D721Med (cell line): ENCODE data around the gene JAKMIP1.

Source experiments
- DNase-seq: peaks from one replicate; pipeline ENCODE4 v3.0.0; 2011; ENCODE audit warnings: low spot score; ENCODE audit not compliant: insufficient read length
- FAIRE-seq: peaks from 2 replicates; lab custom pipeline; 2011; peaks lifted over from hg19 to GRCh38; lab: Jason Lieb, UNC
- CTCF ChIP-seq: IDR thresholded peaks from 2 replicates; pipeline ENCODE4 v1.5.1; 2012; ENCODE audit warnings: mild to moderate bottlenecking, control low read depth; ENCODE audit not compliant: insufficient read depth; ENCODE audit errors: missing control alignments

JAKMIP1 gene

GRCh38 chr4:6085691-6086628, 114.4 kb downstream of the JAKMIP1 start:
- no peak for TF ChIP-seq CTCF
- DNase-seq: no peak
- FAIRE-seq: no peak

DNA sequence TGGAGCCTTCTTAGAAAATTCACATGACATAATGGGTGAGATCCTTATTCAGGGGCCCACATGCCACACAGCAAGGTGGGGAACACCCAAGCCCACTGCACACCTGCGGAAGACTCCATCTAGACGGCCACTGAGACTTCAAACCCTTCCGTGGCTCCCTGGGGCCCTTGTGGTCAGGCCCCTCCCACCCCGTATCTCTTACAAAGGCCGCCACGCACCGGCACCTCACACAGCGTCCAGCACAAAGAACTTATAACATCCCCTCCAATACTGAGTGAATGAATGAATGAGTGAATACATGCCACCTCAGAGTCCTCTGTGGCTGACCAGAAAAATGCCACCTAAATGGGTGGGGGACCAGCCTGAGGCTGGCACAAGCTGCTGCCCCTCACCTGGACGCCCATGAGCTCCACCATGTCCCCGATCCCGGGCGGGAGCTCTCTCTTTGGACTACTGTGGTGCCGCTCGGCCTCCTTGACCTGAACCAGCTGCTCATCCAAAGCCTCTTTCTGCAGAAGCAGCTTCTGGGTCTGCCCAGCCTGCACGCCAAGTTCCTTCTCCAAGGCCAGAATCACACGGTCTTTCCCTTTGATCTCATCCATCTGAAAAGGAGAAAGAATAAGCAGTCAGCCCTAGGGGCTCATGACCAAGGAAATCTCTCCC, 115.2 kb downstream of the JAKMIP1 start:
- DNase-seq (no peak), FAIRE-seq (no peak)
- TF ChIP-seq CTCF: no peak

DNA sequence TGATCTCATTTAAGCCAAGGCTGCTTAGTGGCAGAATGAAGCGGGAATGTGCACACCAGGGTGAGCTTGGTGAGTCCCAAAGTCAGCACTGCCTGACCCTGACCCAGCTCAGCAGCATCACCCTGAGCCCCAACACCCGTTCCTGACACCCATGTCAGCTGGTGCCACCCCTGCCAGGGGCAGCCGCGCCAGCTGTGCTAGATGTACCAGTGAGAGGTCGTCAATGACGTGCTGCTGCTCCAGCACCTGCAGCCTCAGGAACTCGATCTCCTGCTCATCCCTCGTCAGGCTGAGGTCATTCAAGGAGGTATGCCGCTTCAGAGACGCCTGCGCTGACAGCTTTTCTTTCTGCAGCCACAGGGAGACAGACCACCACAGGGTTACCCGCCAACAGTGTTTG, 120.4 kb downstream of the JAKMIP1 start:
- FAIRE-seq (no peak), DNase-seq (no peak)
- TF ChIP-seq CTCF: no peak

DNA sequence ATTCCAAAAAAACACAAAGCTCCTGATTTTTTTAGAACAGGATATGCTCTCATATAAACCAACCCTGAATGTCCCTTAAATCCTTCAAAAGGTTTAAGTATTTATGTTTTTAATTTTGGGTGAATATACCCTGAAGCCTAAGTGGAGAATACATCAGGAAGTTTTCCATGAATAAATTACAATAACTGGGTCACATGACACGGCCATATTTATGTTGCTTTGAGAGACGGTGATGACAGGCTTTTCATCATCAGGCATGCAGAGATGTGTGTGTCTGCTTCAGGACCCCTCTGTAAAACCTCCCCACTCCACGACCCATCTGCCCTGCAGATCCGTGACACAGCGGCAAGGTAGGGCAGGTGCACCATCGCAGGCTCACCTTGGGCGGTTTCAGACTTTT, 121.8 kb downstream of the JAKMIP1 start:
- FAIRE-seq (no peak), DNase-seq (no peak)
- no peak for TF ChIP-seq CTCF

DNA sequence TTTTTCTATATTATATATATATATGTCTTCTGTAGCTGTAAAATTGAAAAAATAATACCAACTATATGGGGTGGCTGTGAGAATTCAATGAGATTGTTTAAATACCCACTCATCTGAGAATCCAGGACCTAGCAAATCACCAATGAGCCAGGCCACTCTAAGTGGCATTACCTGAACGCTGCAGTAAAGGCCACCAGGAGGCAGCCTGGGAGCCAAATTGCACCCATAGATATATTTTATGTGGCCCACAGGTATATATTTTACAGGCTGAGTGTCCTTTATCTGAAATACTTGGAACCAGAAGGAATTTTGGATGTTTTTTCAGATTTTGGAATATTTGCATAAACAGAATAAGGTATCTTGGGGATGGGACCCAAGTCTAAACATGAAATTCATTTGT, 124.0 kb downstream of the JAKMIP1 start:
- peak; percentile 4 for TF ChIP-seq CTCF
- no peak for DNase-seq
- no peak for FAIRE-seq

- DNase-seq: no peak
- no peak for FAIRE-seq
- TF ChIP-seq CTCF: no peak
These were observed 125.6 kb downstream of the JAKMIP1 start for GRCh38 chr4:6074758-6075157.
